SK-N-SH (cell line): ENCODE data around the gene TDG. TPM values are rescaled to one million over a fixed set of nuclear protein-coding genes. Genes with fewer than 3 reads are reported as not detected.

Experiments
- CTCF ChIA-PET: fragments of 300-600, 350-600 bp; formaldehyde crosslinking; extraction: SDS; loops from one replicate; lab custom pipeline; 2021; lab: Yijun Ruan, JAX
- POLR2A ChIA-PET: fragments of 350-600 bp; sonication (Branson Sonifier 250); formaldehyde crosslinking; extraction: SDS; loops from one replicate; lab custom pipeline; 2020; ENCODE audit warnings: antibody characterized with exemption, inconsistent platforms; lab: Yijun Ruan, JAX
- DNase-seq: peaks from one replicate; pipeline ENCODE4 v3.0.0; 2012
- H2AFZ ChIP-seq: fragments of 200-600 bp; sonication (generic); 2 replicates; pipeline ENCODE4 v1.8.1; 2016; ENCODE audit warnings: antibody characterized with exemption, mild to moderate bottlenecking, low read depth
- H3F3A ChIP-seq: fragments of 200-600 bp; sonication (generic); replicated peaks from 2 replicates; pipeline ENCODE3; 2016; ENCODE audit warnings: antibody characterized with exemption, mild to moderate bottlenecking; ENCODE audit not compliant: insufficient read depth
- H3K27ac ChIP-seq, 2 experiments: fragments of 200-500 bp in 1 of 2; fragments of 200-600 bp in 1 of 2; sonication (Bioruptor generic) in 1 of 2; sonication (generic), shearing (Covaris generic) in 1 of 2; 2 replicates each; pipeline versions ENCODE4 v1.5.1 to v1.6.1; 2014 to 2016; ENCODE audit warnings: low read depth in 2 of 2, inconsistent platforms in 1 of 2, low read length in 1 of 2, mild to moderate bottlenecking in 1 of 2, mixed read lengths in 1 of 2
- H3K27me3 ChIP-seq: fragments of 200-600 bp; sonication (generic), shearing (Covaris generic); 2 replicates; pipeline ENCODE4 v1.6.1; 2016; ENCODE audit warnings: mixed run types; ENCODE audit not compliant: insufficient read depth
- H3K36me3 ChIP-seq, 2 experiments: fragments of 200-500 bp in 1 of 2; fragments of 200-600 bp in 1 of 2; sonication (Bioruptor generic) in 1 of 2; sonication (generic) in 1 of 2; replicated peaks in 1 of 2; 2 replicates each; pipeline versions ENCODE3 to v1.5.1; 2014 to 2016; ENCODE audit warnings: low read length in 1 of 2, mild to moderate bottlenecking in 1 of 2; ENCODE audit not compliant: insufficient read depth in 2 of 2, control insufficient read depth in 1 of 2
- H3K4me1 ChIP-seq, 2 experiments: fragments of 200-500 bp in 1 of 2; fragments of 200-600 bp in 1 of 2; sonication (Bioruptor generic) in 1 of 2; sonication (generic), shearing (Covaris generic) in 1 of 2; 2 replicates each; pipeline versions ENCODE4 v1.5.1 to v1.6.1; 2014 to 2016; ENCODE audit warnings: low read depth in 1 of 2, low read length in 1 of 2, mixed run types in 1 of 2; ENCODE audit not compliant: insufficient read depth in 2 of 2, control insufficient read depth in 1 of 2
- H3K4me2 ChIP-seq: fragments of 200-600 bp; sonication (generic), shearing (Covaris generic); 2 replicates; pipeline ENCODE4 v1.6.1; 2017; ENCODE audit warnings: mixed run types
- H3K4me3 ChIP-seq, 2 experiments: fragments of 200-500 bp in 1 of 2; fragments of 200-600 bp in 1 of 2; sonication (Bioruptor generic) in 1 of 2; sonication (generic), shearing (Covaris generic) in 1 of 2; 2 replicates each; pipeline versions ENCODE4 v1.5.1 to v1.8.1; 2014 to 2016; ENCODE audit warnings: low read depth in 2 of 2, inconsistent platforms in 1 of 2, low read length in 1 of 2, mild to moderate bottlenecking in 1 of 2, mixed read lengths in 1 of 2, moderate library complexity in 1 of 2
- H3K79me2 ChIP-seq: fragments of 200-600 bp; sonication (generic); 2 replicates; pipeline ENCODE4 v1.8.1; 2017; ENCODE audit warnings: mild to moderate bottlenecking; ENCODE audit not compliant: insufficient read depth
- H3K9ac ChIP-seq: fragments of 200-600 bp; sonication (generic); 2 replicates; pipeline ENCODE4 v1.6.1; 2017; ENCODE audit warnings: mixed run types
- H3K9me2 ChIP-seq: fragments of 200-600 bp; sonication (generic); 2 replicates; pipeline ENCODE4 v1.6.1; 2017; ENCODE audit warnings: mixed run types
- H3K9me3 ChIP-seq: fragments of 200-600 bp; sonication (generic); 2 replicates; pipeline ENCODE4 v1.6.1; 2017; ENCODE audit warnings: mixed run types, mild to moderate bottlenecking, moderate library complexity
- H4K20me1 ChIP-seq: fragments of 200-600 bp; sonication (generic); 2 replicates; pipeline ENCODE4 v1.6.1; 2017; ENCODE audit warnings: mild to moderate bottlenecking, mixed run types; ENCODE audit not compliant: insufficient read depth
- CHD2 ChIP-seq: fragments of 150-350 bp; IDR thresholded peaks from 2 replicates; pipeline ENCODE4 v1.6.1; 2018; ENCODE audit warnings: low read length; ENCODE audit not compliant: partially characterized antibody
- EZH2phosphoT487 ChIP-seq: fragments of 200-600 bp; sonication (generic); IDR thresholded peaks from 2 replicates; pipeline ENCODE4 v1.6.1; 2017; ENCODE audit warnings: low read depth, mixed run types, mild to moderate bottlenecking, antibody characterized with exemption, moderate library complexity, borderline replicate concordance
- FOXJ3 ChIP-seq: sonication (generic); formaldehyde crosslinking; IDR thresholded peaks from 2 replicates; pipeline ENCODE4 v1.5.1; 2020; ENCODE audit warnings: mild to moderate bottlenecking, missing genetic modification reagents
- FOXM1 ChIP-seq: IDR thresholded peaks from 2 replicates; pipeline ENCODE4 v1.4.0; 2012; ENCODE audit warnings: low read depth, mild to moderate bottlenecking
- GATA2 ChIP-seq: sonication (generic); formaldehyde crosslinking; IDR thresholded peaks from 2 replicates; pipeline ENCODE4 v1.5.0; 2020; ENCODE audit warnings: mild to moderate bottlenecking, missing genetic modification reagents
- JUND ChIP-seq: IDR thresholded peaks from 2 replicates; pipeline ENCODE4 v1.4.0; 2012
- MXI1 ChIP-seq: IDR thresholded peaks from 2 replicates; pipeline ENCODE4 v1.6.1; 2012; ENCODE audit warnings: mild to moderate bottlenecking, low read depth, low read length, improper control_type of control experiment
- PBX3 ChIP-seq: IDR thresholded peaks from 2 replicates; pipeline ENCODE4; 2012
- POLR2AphosphoS5 ChIP-seq: IDR thresholded peaks from 2 replicates; pipeline ENCODE4 v1.6.1; 2012; ENCODE audit warnings: low read depth, low read length
- RAD21 ChIP-seq: IDR thresholded peaks from 2 replicates; pipeline ENCODE4 v1.6.1; 2012; ENCODE audit warnings: mild to moderate bottlenecking, low read length
- RFX5 ChIP-seq: IDR thresholded peaks from 2 replicates; pipeline ENCODE4 v1.6.1; 2012; ENCODE audit warnings: mild to moderate bottlenecking, improper control_type of control experiment, low read length
- SIN3A ChIP-seq: IDR thresholded peaks from 2 replicates; pipeline ENCODE4 v1.6.1; 2012; ENCODE audit warnings: low read depth, mild to moderate bottlenecking, low read length, moderate library complexity, borderline replicate concordance
- TAF1 ChIP-seq: IDR thresholded peaks from 2 replicates; pipeline ENCODE4 v1.6.1; 2012; ENCODE audit warnings: low read depth, mild to moderate bottlenecking, low read length, moderate library complexity, borderline replicate concordance
- TEAD4 ChIP-seq: IDR thresholded peaks from 2 replicates; pipeline ENCODE4 v1.4.0; 2012; ENCODE audit warnings: mild to moderate bottlenecking, borderline replicate concordance; ENCODE audit not compliant: insufficient read depth
- USF1 ChIP-seq: IDR thresholded peaks from 2 replicates; pipeline ENCODE4 v1.4.0; 2012; ENCODE audit warnings: low read depth, borderline replicate concordance
- WGBS: methylation state at CpG from one replicate; pipeline ENCODE4 v1.1.6; 2017; ENCODE audit warnings: low lambda C conversion rate; 5-methylcytosine and 5-hydroxymethylcytosine counted together
- polyA plus RNA-seq, 3 experiments: library from polyadenylated mRNA; depleted of rRNA; stranded (reverse); fragments of >200 nt; gene quantifications; 2 replicates each; pipeline ENCODE4 v1.2.3, GENCODE V29; 2012

Gene TDG
- polyA plus RNA-seq, 1 of the 3 experiments (the other 2 are of a cell fraction): 11.3 TPM

GRCh38 chr12:104002686-104003085 lies 37.0 kb downstream of the TDG start:
- Histone ChIP-seq H3K4me2 (no peak overlapping the region), H2AFZ (no peak overlapping the region), H3K4me1 (peaks cover 0 to 5% of the 10 kb centered on the region in 2 experiments; a peak in 1 of 4 replicates), H3F3A (peaks cover 11% of the 10 kb centered on the region), H3K9ac (no peak overlapping the region), H3K27me3 (no peaks in the 10 kb centered on the region), H3K4me3 (no peak overlapping the region), H3K36me3 (no peaks in the 10 kb centered on the region), H4K20me1 (no peaks in the 10 kb centered on the region), H3K9me2 (no peaks in the 10 kb centered on the region), H3K27ac (no peak overlapping the region), H3K79me2 (no peaks in the 10 kb centered on the region), H3K9me3 (no peaks in the 10 kb centered on the region)
- CTCF ChIA-PET: no interaction called here
- POLR2A ChIA-PET: no interaction called here
- no peak for DNase-seq
- 90% methylated on average over 3 of the region's 3 CpGs for WGBS
- TF ChIP-seq POLR2AphosphoS5: no peak
- no peak for TF ChIP-seq CHD2
- no peak for TF ChIP-seq PBX3
- no peak for TF ChIP-seq RAD21
- TF ChIP-seq EZH2phosphoT487: no peak
- TF ChIP-seq SIN3A: no peak
- no peak for TF ChIP-seq JUND
- no peak for TF ChIP-seq TEAD4
- no peak for TF ChIP-seq RFX5
- TF ChIP-seq TAF1: no peak

- CTCF ChIA-PET: no interaction called here
Measured at GRCh38 chr12:104003596-104003995, 37.9 kb downstream of the TDG start.

More at GRCh38 chr12:104003596-104003995, 37.9 kb downstream of the TDG start:
- Histone ChIP-seq H3F3A (peaks cover 13% of the 10 kb centered on the region), H3K4me1 (peaks cover 0 to 5% of the 10 kb centered on the region in 2 experiments; a peak in 1 of 4 replicates), H4K20me1 (no peaks in the 10 kb centered on the region), H3K4me2 (no peak overlapping the region), H3K9ac (no peak overlapping the region), H3K4me3 (no peak overlapping the region), H3K79me2 (no peaks in the 10 kb centered on the region), H3K27me3 (no peaks in the 10 kb centered on the region), H3K36me3 (no peaks in the 10 kb centered on the region), H2AFZ (no peak overlapping the region), H3K27ac (no peak overlapping the region), H3K9me2 (no peaks in the 10 kb centered on the region), H3K9me3 (no peaks in the 10 kb centered on the region)
- TF ChIP-seq MXI1 (no peak), FOXJ3 (CRISPR knock-in tag) (no peak), FOXM1 (no peak), RFX5 (no peak), GATA2 (no peak), SIN3A (no peak), USF1 (no peak)
- POLR2A ChIA-PET: no interaction called here
- WGBS: 51% methylated on average over 2 of the region's 2 CpGs
- DNase-seq: no peak
